Upper lobe of right lung (tissue), 1 donor: Measurements from ENCODE around the gene IFI44. TPM values are rescaled to one million over a fixed set of nuclear protein-coding genes. Genes with fewer than 3 reads are reported as not detected.

ENCODE experiments used
- ATAC-seq: fragments of 200-7000 bp; cut with Tn5 transposase; one replicate; pipeline ENCODE4 v1.9.1; 2020; ENCODE audit warnings: mild to moderate bottlenecking, moderate library complexity
- DNase-seq: peaks from one replicate; pipeline ENCODE4 v3.0.0-alpha.2; 2020
- H3K27ac ChIP-seq: fragments of 200-600 bp; one replicate; pipeline ENCODE4 v1.8.0; 2022
- H3K27me3 ChIP-seq: fragments of 200-600 bp; one replicate; pipeline ENCODE4 v1.8.0; 2022; ENCODE audit warnings: mild to moderate bottlenecking
- H3K36me3 ChIP-seq: fragments of 200-600 bp; one replicate; pipeline ENCODE4 v1.8.0; 2022
- H3K4me1 ChIP-seq: fragments of 200-600 bp; one replicate; pipeline ENCODE4 v1.8.0; 2022
- H3K4me3 ChIP-seq: fragments of 200-600 bp; one replicate; pipeline ENCODE4 v1.8.0; 2022; ENCODE audit warnings: mild to moderate bottlenecking
- H3K9me3 ChIP-seq: fragments of 200-600 bp; one replicate; pipeline ENCODE4 v1.8.0; 2022
- CTCF ChIP-seq: fragments of 200-600 bp; IDR thresholded peaks from one replicate; pipeline ENCODE4 v1.8.0; 2022; ENCODE audit warnings: antibody characterized with exemption
- intact Hi-C: fragments of 100-400 bp; cut with DNase I; formaldehyde crosslinking; loops from one replicate; pipeline ENCODE4 v1.11.0; 2022
- total RNA-seq: library from RNA; stranded (reverse); fragmentation: NEBNext Ultra II Directional; extraction: Animal tissue kit (Norgen Biotek cat#: 25700); gene quantifications from one replicate; pipeline ENCODE4 v1.2.1, GENCODE V29; 2021
- donor health status: DM: no; HTN: yes; CAD: no; lungs with severe emphysema.

Gene IFI44
- total RNA-seq, 1 donor from 2014 or later: 63.2 TPM

GRCh38 chr1:78665809-78666208 lies 16.2 kb downstream of the IFI44 start:
- H3K9me3 ChIP-seq: no peaks in the 10 kb centered on the region
- no peak for DNase-seq
- H3K4me1 ChIP-seq: no peaks in the 10 kb centered on the region
- H3K27ac ChIP-seq: no peak overlapping the region
- intact Hi-C loops: no loop called here
- H3K4me3 ChIP-seq: no peak overlapping the region
- no peaks in the 10 kb centered on the region for H3K27me3 ChIP-seq
- no peak for TF ChIP-seq CTCF
- peaks cover 38% of the 10 kb centered on the region for H3K36me3 ChIP-seq
- ATAC-seq: no peak

DNA sequence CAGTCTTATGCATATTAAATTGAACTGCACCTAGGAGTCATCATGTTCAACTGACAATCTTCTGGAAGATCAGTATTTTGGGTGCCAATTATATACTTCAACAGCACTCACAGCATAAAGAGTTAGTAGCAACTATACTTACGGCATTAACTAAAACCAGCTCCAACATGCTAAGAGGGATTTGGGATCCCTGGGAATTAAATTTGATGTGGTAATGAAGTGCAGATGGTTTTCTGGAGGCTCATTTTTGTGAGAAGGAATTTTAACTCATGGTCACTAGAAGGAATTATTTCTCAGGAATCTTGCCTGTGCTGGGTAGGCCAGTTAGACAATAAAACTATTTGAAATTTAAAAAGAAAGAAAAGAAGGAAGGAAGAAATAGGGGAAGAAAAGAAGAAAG lies 18.3 kb downstream of the IFI44 start:
- Histone ChIP-seq H3K4me3 (no peak overlapping the region), H3K9me3 (no peaks in the 10 kb centered on the region), H3K36me3 (peaks cover 18% of the 10 kb centered on the region), H3K27ac (no peak overlapping the region), H3K4me1 (no peaks in the 10 kb centered on the region), H3K27me3 (no peaks in the 10 kb centered on the region)
- intact Hi-C loops: no loop called here
- no peak for TF ChIP-seq CTCF
- ATAC-seq: no peak
- no peak for DNase-seq

DNA sequence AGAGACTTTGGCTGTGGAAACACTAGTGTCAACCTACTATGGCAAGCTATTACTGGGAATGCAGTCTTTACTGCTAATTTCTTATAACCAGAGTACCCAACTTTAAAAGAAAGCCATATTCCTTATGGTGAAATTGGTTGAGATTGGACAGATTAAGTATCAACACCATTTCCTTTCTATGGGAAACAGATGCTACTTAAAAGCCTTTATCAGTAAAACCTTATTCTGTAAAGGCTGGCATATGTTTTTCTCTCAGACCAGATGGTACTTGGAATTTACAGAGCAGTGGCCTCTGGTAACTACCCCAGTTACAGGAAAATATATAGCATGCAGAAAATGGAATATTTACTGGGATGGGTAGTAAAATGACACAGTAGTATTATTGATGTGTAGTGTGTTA lies 18.8 kb downstream of the IFI44 start:
- H3K4me1 ChIP-seq: no peaks in the 10 kb centered on the region
- H3K9me3 ChIP-seq: no peaks in the 10 kb centered on the region
- DNase-seq (no peak), ATAC-seq (no peak)
- intact Hi-C loops: no loop called here
- no peak overlapping the region for H3K27ac ChIP-seq
- H3K27me3 ChIP-seq: no peaks in the 10 kb centered on the region
- TF ChIP-seq CTCF: no peak
- H3K4me3 ChIP-seq: no peak overlapping the region
- peaks cover 13% of the 10 kb centered on the region for H3K36me3 ChIP-seq

DNA sequence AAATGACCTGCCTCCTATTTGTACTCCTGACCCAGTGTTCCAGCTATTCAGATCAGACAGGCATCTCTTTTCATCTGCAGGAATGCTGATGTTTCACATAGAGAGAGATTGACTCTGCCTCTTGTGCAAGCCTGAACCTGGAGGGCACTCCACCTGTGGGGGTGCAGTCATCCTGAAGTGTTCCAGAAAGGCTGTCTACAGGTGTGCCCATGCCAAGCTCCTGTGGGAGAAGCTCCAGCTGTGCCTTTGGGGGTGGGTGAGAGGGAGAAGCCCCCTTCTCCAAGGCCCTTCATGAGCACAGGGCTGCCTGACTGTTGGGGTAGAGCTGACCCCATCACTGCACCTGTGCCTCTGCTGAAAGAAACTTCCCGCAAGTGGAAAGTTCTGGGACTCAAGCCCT lies 22.8 kb downstream of the IFI44 start:
- no peaks in the 10 kb centered on the region for H3K36me3 ChIP-seq
- ATAC-seq: peak; percentile 57
- H3K4me3 ChIP-seq: no peak overlapping the region
- no peak overlapping the region for H3K27ac ChIP-seq
- intact Hi-C loops: loop anchor here (10.0 kb wide), 1 partner anchor 58 kb away; no protein-coding TSS in a partner anchor
- H3K27me3 ChIP-seq: no peaks in the 10 kb centered on the region
- DNase-seq: no peak
- TF ChIP-seq CTCF: no peak
- H3K4me1 ChIP-seq: no peaks in the 10 kb centered on the region
- H3K9me3 ChIP-seq: no peaks in the 10 kb centered on the region

DNA sequence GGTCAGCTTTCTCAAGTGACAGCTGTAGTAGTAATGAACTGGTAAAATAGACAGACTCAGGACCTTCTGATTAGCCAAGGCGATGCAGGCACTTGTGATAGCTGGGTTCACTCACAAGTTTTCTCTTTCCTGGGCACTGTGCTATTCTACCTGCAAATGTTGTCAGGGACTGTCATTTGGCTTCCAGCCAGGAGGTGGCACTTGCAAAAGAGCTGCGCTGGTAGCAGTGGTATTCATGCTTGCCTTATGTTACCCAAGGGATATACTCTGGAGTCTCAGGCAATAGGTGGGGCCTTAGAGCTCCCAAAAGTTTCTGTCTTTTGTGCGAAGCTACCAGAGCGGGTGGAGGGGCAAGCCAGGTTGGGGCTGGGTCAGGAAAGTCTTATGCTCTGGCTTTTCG lies 23.5 kb downstream of the IFI44 start:
- Histone ChIP-seq H3K4me1 (no peaks in the 10 kb centered on the region), H3K27me3 (no peaks in the 10 kb centered on the region), H3K36me3 (no peaks in the 10 kb centered on the region), H3K4me3 (no peak overlapping the region), H3K27ac (no peak overlapping the region), H3K9me3 (no peaks in the 10 kb centered on the region)
- intact Hi-C loops: loop anchor here (10.0 kb wide), 1 partner anchor 58 kb away; no protein-coding TSS in a partner anchor
- no peak for TF ChIP-seq CTCF
- ATAC-seq (peak; percentile 21), DNase-seq (no peak)
